ENCODE measurements around the gene DMD.
A peak's percentile ranks its signal among the peaks of the same experiment; 100 is the strongest.

The DMD gene

GRCh38 chrX:31255310-31256033 is 1955.9 kb downstream of the DMD start:
- no peak for DNase-seq

GRCh38 chrX:31252133-31252532 is 1959.2 kb downstream of the DMD start:
- DNase-seq: no peak

GRCh38 chrX:31251336-31251735 is 1960.0 kb downstream of the DMD start:
- DNase-seq: no peak

- no peak for DNase-seq
These were observed 1965.6 kb downstream of the DMD start for GRCh38 chrX:31245714-31246113.

- DNase-seq: no peak
These were observed 1967.5 kb downstream of the DMD start for GRCh38 chrX:31243804-31244203.

- no peak for DNase-seq
These were observed 1970.4 kb downstream of the DMD start for GRCh38 chrX:31240982-31241381.

GRCh38 chrX:31237189-31237588 is 1974.2 kb downstream of the DMD start:
- no peak for DNase-seq

GRCh38 chrX:31236231-31236630 is 1975.1 kb downstream of the DMD start:
- no peak for DNase-seq

GRCh38 chrX:31233941-31234496 is 1977.3 kb downstream of the DMD start:
- no peak for DNase-seq

- DNase-seq: no peak
These were observed 1978.8 kb downstream of the DMD start for GRCh38 chrX:31232506-31232905.

- no peak for DNase-seq
These were observed 1982.4 kb downstream of the DMD start for GRCh38 chrX:31228909-31229308.

- no peak for DNase-seq
These were observed 1982.9 kb downstream of the DMD start for GRCh38 chrX:31228415-31228832.

- no peak for DNase-seq
These were observed 1984.1 kb downstream of the DMD start for GRCh38 chrX:31227250-31227649.

- no peak for DNase-seq
These were observed 1985.5 kb downstream of the DMD start for GRCh38 chrX:31225819-31226218.

- DNase-seq: no peak
These were observed 1986.9 kb downstream of the DMD start for GRCh38 chrX:31224381-31225012.

GRCh38 chrX:31223817-31224216 is 1987.5 kb downstream of the DMD start:
- no peak for DNase-seq

GRCh38 chrX:31222946-31223345 is 1988.4 kb downstream of the DMD start:
- no peak for DNase-seq

- no peak for DNase-seq
These were observed 1992.2 kb downstream of the DMD start for GRCh38 chrX:31219174-31219573.

GRCh38 chrX:31217084-31217483 is 1994.3 kb downstream of the DMD start:
- DNase-seq: no peak

GRCh38 chrX:31215277-31215815 is 1996.0 kb downstream of the DMD start:
- no peak for DNase-seq

- DNase-seq: no peak
These were observed 1997.4 kb downstream of the DMD start for GRCh38 chrX:31213941-31214340.

- DNase-seq: no peak
These were observed 1998.2 kb downstream of the DMD start for GRCh38 chrX:31212856-31213748.

GRCh38 chrX:31209005-31209628 is 2002.2 kb downstream of the DMD start:
- DNase-seq: peak; percentile 15
